Inferior parietal cortex (tissue), 1 donor: ENCODE results near the gene RPL29.
"Not testable (repeated sequence)": the region's sequence is repeated elsewhere in the genome, so short reads cannot be mapped to it uniquely, and the experiment has no call there.

ENCODE experiments used
- DNase-seq: peaks from one replicate; pipeline ENCODE4 v3.0.0-alpha.2; 2016; ENCODE audit errors: extremely low spot score

The RPL29 gene

GRCh38 chr3:52006017-52006819 lies 10.5 kb upstream of the RPL29 start:
- DNase-seq: no peak

GRCh38 chr3:52005571-52005986 lies 9.9 kb upstream of the RPL29 start:
- DNase-seq: no peak

DNA sequence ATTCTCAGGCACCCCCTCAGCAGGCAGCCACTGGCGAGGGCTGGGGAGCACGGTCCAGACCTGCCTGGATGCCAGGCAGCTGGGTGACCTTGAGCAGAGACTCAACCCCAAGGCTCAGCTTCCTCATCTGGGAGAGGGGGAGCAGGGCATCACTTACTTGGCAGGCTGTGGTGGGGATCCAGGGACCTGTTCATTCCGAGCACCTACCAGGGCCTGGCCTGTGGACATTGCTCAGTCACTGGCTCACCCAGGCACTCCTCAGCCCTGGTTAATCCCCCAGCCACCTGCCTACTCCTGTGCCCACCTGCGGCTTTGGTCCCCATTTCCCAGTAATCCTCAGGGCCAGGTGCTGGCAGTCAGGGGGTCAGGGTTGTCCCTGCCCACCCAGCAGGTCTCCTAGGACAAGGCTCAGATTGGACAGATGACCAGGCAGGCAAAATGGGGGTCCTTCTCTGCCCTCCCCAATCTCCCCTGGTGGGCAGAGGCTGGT lies 9.3 kb upstream of the RPL29 start:
- no peak for DNase-seq

DNA sequence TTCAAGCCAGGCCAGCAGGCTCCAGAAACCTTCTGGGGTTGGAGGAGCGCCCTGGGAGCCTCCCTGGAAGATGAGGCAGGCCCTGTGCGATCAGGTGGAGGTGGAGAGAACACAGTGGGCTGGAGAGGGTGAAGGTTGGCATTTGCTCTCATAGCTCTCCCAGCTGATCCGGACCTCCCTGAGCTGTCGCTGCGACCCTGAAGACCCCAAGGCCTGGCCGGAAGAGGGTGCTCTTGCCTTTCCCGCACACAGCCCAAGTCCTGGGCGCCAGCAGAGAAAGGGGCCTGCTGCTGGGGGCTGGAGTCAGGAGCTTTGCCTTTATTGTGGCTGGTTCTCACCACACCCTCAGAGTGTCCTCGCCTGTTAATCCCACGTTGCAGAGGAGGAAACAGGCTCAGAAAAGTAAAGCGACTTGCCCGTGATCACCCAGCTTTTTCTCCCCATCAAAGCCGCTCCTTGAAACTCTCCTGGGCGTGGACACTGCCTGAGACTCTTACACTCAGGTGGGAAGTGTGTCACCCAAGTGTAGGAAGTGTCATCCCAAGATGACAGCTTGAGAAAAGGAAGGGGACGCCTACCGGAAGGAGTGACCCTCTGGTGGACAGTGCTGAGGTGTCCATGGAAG lies 8.6 kb upstream of the RPL29 start:
- peak; percentile 73 for DNase-seq

- no peak for DNase-seq
Observed at GRCh38 chr3:52002748-52003147, 7.1 kb upstream of the RPL29 start.

DNA sequence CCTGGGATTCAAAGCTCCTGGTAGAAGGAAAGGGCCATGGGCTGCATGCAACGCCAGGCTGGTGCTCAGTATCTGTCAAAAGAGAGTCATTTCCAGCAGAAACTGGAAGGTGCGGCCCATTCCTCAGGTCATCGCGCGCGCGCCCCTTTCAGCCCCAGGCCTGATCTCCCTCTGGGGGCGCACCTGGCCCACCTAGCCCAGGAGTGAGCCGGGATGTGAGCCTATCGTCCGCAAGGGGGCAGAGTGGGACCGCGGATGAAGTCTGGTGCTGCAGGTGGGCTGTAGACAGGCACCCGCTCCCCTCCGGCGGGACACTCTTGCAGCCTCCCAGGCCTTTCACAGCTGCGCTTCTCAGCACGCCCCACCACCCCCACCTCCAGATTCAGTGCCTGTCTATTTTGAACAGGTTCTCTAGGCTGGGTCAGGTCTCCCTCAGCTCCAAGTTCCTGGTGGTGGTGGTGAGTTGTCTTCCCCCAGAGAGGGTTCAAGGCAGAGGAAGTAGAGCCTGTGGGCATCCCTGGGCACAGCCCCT lies 5.8 kb upstream of the RPL29 start:
- DNase-seq: peak; percentile 79

GRCh38 chr3:51999846-52000245 lies 4.2 kb upstream of the RPL29 start:
- no peak for DNase-seq

GRCh38 chr3:51998774-51999173 lies 3.1 kb upstream of the RPL29 start:
- DNase-seq: no peak

DNA sequence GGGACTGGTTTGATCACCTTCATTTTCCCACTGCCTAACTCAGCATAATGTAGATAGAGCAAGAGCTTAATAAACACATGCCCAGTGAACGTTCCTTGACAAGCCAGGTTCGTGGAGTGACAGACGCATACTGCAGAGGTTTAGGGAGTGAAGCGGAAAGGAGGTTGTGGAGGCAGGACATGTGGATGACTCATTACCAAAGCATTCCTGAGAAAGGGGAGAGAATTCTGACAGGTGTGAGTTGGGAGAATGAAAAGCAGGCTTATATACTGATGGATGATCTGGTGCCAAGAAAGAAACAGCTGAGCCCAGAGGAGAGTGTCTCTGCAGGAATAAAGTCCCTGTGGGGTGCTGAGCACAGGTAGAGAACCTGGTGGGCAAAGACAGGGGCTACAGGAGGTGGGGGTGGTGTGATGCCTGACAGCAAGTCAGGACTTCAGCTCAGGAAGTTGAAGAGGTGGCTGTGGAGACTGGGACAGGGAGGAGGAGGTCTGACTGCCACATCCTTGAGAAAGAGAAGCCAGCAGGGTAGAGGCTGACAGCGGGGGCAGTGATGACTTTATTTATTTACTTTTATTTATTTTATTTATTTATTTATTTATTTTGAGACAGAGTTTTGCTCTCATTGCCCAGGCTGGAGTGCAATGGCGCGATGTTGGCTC lies 2.4 kb upstream of the RPL29 start:
- no peak for DNase-seq

- DNase-seq: no peak
Observed at GRCh38 chr3:51997172-51997571, 1.5 kb upstream of the RPL29 start.

DNA sequence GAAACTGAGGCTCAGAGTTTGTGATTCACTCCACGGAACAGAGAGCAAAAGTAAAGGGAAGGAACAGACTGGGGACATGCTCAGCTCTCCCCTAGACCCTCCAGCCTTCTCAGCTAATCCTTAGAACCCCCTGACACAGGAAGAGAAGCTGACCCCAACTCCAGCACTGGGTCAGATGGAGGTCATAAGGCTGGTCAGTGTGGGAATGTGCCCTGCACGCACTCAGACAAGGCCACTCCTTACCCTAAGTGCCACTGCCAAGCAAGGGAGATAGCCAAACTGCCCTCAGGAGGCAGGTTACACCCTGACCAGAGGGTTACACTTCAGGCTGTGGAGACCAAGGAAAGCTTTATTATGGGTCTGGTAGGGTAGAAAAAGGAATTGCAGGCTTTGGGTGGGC lies 1.2 kb downstream of the RPL29 start:
- no peak for DNase-seq

DNA sequence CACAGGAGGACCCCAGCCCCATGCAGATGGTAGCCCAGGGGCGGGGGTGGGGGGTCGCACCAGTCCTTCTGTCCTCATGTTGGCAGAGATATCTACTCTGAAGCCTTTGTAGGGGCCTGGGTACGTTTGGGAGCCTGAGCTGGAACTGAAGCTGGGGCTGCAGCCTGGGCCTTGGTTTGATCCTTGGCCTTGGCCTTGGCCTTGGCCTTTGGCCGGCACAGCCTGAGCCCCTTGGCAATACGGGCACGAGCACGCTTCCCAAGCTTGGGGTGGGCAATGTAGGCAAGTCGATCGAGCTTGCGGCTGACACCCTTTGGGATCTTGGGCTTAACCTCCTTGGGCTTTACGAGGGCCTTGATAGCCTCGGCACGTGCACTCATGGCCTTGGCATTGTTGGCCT lies 2.0 kb downstream of the RPL29 start:
- not testable (repeated sequence) for DNase-seq

DNA sequence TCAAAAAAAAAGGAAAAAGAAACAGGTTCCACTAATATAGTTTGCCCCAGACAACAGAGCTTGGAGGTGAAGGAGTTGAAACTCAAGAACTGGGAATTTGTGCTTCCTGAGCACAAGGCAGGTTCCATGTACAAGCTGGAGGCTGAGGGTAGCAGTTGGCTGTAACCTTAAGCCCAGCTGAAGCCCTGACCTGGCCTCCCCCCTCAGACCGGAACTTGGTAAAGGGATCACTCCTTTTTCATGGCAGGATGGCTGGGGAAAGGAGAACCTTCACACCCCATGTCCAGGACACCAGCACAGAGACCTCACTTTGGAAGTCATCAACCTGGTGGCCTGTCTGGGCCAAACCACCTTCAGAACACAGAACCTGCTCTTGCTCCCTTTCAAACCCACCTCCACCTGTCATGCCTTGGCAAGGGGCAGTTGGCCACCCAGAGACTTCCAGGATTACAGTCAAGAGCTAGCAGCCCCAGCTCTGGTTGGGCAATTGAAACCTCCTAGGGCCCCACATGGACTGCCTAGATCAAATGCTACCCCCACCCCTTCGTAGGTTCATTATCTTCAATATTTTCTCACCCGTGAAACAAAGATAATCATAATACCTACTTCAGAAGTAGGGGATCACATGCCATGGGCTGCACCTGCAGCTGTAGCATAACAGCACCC lies 3.5 kb downstream of the RPL29 start:
- DNase-seq: no peak

DNA sequence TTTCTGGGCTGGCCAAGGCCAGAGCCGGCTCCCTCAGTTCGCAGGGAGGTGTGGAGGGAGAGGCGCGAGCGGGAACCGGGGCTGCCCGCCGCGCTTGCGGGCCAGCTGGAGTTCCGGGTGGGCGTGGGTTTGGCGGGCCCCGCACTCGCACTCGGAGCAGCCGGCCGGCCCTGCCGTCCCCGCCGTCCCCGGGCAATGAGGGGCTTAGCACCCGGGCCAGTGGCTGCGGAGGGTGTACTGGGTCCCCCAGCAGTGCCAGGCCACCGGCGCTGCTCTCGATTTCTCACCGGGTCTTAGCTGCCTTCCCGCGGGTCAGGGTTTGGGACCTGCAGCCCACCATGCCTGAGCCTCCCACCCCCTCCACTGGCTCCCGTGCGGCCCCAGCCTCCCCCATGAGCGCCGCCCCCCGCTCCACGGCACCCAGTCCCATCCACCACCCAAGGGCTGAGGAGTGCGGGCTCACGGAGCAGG lies 5.2 kb downstream of the RPL29 start:
- not testable (repeated sequence) for DNase-seq

DNA sequence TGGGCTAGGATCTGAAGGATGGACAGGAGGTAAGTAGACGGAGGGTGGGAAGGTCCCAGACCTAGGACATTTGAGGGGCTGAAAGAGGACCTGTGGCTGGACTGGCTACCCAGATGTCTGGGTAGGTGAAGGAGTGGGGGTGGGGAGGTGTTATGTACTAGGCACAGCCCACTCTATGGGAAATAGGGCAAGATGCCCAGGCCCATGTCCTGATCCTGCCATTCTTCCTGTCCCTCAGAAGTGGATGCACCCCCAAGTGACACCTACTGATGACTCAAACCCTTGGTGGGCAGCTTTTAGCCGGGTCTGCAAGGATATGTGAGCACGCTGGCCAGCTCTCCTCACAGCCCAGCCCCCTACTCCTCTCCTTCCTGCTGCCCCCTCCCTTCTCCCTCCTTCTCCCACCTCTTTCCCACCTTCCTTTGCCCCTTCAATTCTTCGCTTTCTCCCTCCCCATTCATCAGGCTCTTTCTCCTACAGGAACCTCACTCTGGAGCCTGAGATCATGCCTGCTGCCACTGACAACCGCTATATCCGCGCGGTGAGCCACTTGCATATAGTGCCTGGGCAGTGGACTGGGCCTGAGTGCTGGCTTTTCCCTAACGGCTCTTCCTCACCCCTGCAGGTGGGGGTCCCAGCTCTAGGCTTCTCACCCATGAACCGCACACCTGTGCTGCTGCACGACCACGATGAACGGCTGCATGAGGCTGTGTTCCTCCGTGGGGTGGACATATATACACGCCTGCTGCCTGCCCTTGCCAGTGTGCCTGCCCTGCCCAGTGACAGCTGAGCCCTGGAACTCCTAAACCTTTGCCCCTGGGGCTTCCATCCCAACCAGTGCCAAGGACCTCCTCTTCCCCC lies 7.2 kb downstream of the RPL29 start:
- DNase-seq: no peak

- DNase-seq: no peak
Observed at GRCh38 chr3:51987568-51987967, 8.1 kb downstream of the RPL29 start.

GRCh38 chr3:51986010-51986947 lies 9.4 kb downstream of the RPL29 start:
- no peak for DNase-seq

DNA sequence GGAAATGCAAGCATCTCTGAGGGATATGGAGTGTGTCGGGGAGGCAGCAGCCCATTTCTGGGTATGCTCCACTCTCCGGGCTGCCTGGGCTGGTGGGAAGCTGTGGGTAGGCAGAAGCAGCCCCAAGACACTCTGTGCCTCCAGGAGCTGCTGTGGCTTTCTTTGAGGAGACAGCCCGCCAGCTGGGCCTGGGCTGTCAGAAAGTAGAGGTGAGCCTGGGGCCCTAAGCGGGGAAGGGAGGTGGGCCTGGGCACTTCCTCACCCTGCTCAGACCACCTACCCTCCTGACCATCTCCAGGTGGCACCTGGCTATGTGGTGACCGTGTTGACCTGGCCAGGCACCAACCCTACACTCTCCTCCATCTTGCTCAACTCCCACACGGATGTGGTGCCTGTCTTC lies 10.6 kb downstream of the RPL29 start:
- DNase-seq: no peak

- no peak for DNase-seq
Observed at GRCh38 chr3:51984269-51984647, 11.4 kb downstream of the RPL29 start.
